SJCRH30 (cell line): ENCODE measurements around the gene MINDY1. TPM values are rescaled to one million over a fixed set of nuclear protein-coding genes. Genes with fewer than 3 reads are reported as not detected.

Experiments used
- DNase-seq, 2 experiments: peaks; one replicate each; pipeline ENCODE4 v3.0.0-alpha.2; 2015 to 2020
- H3K27ac ChIP-seq: fragments of 250-450 bp; sonication (Bioruptor Pico); 2 replicates; pipeline ENCODE4 v1.5.1; 2020; ENCODE audit warnings: mild to moderate bottlenecking, moderate library complexity
- H3K27me3 ChIP-seq: fragments of 250-450 bp; sonication (Bioruptor Pico); 2 replicates; pipeline ENCODE4 v1.5.1; 2020; ENCODE audit warnings: mild to moderate bottlenecking, moderate library complexity
- H3K36me3 ChIP-seq: fragments of 250-450 bp; sonication (Bioruptor Pico); 2 replicates; pipeline ENCODE4 v1.5.1; 2020; ENCODE audit warnings: mild to moderate bottlenecking, moderate library complexity
- H3K4me1 ChIP-seq: fragments of 250-450 bp; sonication (Bioruptor Pico); 2 replicates; pipeline ENCODE4 v1.5.1; 2020; ENCODE audit warnings: mild to moderate bottlenecking, moderate library complexity
- H3K4me3 ChIP-seq: fragments of 250-450 bp; sonication (Bioruptor Pico); 2 replicates; pipeline ENCODE4 v1.5.1; 2020; ENCODE audit warnings: mild to moderate bottlenecking, moderate library complexity
- H3K9me3 ChIP-seq: fragments of 250-450 bp; sonication (Bioruptor Pico); replicated peaks from 2 replicates; pipeline ENCODE4 v1.5.1; 2020; ENCODE audit warnings: mild to moderate bottlenecking, moderate library complexity
- total RNA-seq: library from RNA; depleted of rRNA; stranded (reverse); fragments of >200 nt; shearing (Covaris generic); gene quantifications from 2 replicates; pipeline ENCODE4 v1.2.3, GENCODE V29; 2014

The MINDY1 gene
- total RNA-seq, 1 experiment from 2014 or later = 2.5 TPM

GRCh38 chr1:151035167-151035566 lies 28.5 kb upstream of the MINDY1 start:
- no peaks in the 10 kb centered on the region; the same call in 1 of the 2 replicates for H3K36me3 ChIP-seq
- H3K27ac ChIP-seq = no peak overlapping the region
- H3K27me3 ChIP-seq = no peaks in the 10 kb centered on the region
- H3K4me3 ChIP-seq = no peak overlapping the region
- no peaks in the 10 kb centered on the region for H3K9me3 ChIP-seq
- DNase-seq = no peak
- H3K4me1 ChIP-seq = no peaks in the 10 kb centered on the region

- Histone ChIP-seq H3K9me3 (no peaks in the 10 kb centered on the region), H3K36me3 (no peaks in the 10 kb centered on the region; the same call in 1 of the 2 replicates), H3K4me3 (no peak overlapping the region)
These were observed 25.5 kb upstream of the MINDY1 start for GRCh38 chr1:151032164-151032563.

GRCh38 chr1:151026460-151026859 lies 19.8 kb upstream of the MINDY1 start:
- Histone ChIP-seq H3K27me3 (no peaks in the 10 kb centered on the region), H3K9me3 (no peaks in the 10 kb centered on the region), H3K4me3 (no peak overlapping the region), H3K27ac (no peak overlapping the region), H3K4me1 (peaks cover 7% of the 10 kb centered on the region), H3K36me3 (no peaks in the 10 kb centered on the region)
- no peak for DNase-seq

More at GRCh38 chr1:151032164-151032563, 25.5 kb upstream of the MINDY1 start:
- Histone ChIP-seq H3K27ac (no peak overlapping the region), H3K4me1 (no peaks in the 10 kb centered on the region), H3K27me3 (no peaks in the 10 kb centered on the region)
- no peak for DNase-seq

GRCh38 chr1:151024540-151025146 lies 17.9 kb upstream of the MINDY1 start:
- H3K4me1 ChIP-seq = peaks cover 7% of the 10 kb centered on the region
- no peaks in the 10 kb centered on the region for H3K36me3 ChIP-seq
- no peaks in the 10 kb centered on the region for H3K9me3 ChIP-seq
- DNase-seq = peak; percentile 77 to 80
- no peak overlapping the region for H3K27ac ChIP-seq
- no peaks in the 10 kb centered on the region for H3K27me3 ChIP-seq
- H3K4me3 ChIP-seq = no peak overlapping the region

GRCh38 chr1:151013518-151013917 lies 6.8 kb upstream of the MINDY1 start:
- Histone ChIP-seq H3K4me3 (no peak overlapping the region), H3K9me3 (no peaks in the 10 kb centered on the region), H3K4me1 (no peaks in the 10 kb centered on the region), H3K36me3 (no peaks in the 10 kb centered on the region), H3K27ac (no peak overlapping the region), H3K27me3 (no peaks in the 10 kb centered on the region)
- no peak for DNase-seq

GRCh38 chr1:151012684-151013471 lies 6.2 kb upstream of the MINDY1 start:
- Histone ChIP-seq H3K27ac (no peak overlapping the region), H3K36me3 (no peaks in the 10 kb centered on the region), H3K9me3 (no peaks in the 10 kb centered on the region), H3K27me3 (no peaks in the 10 kb centered on the region), H3K4me3 (no peak overlapping the region), H3K4me1 (no peaks in the 10 kb centered on the region)
- DNase-seq = no peak

- no peaks in the 10 kb centered on the region for H3K27me3 ChIP-seq
- no peaks in the 10 kb centered on the region for H3K4me1 ChIP-seq
- no peaks in the 10 kb centered on the region for H3K36me3 ChIP-seq
- H3K9me3 ChIP-seq = no peaks in the 10 kb centered on the region
- H3K4me3 ChIP-seq = no peak overlapping the region
- H3K27ac ChIP-seq = no peak overlapping the region
- no peak for DNase-seq
These were observed 4.6 kb upstream of the MINDY1 start for GRCh38 chr1:151011154-151011850.

- Histone ChIP-seq H3K27ac (no peak overlapping the region), H3K4me1 (peaks cover 3% of the 10 kb centered on the region; the same call in 1 of the 2 replicates), H3K27me3 (no peaks in the 10 kb centered on the region), H3K9me3 (no peaks in the 10 kb centered on the region), H3K4me3 (no peak overlapping the region), H3K36me3 (no peaks in the 10 kb centered on the region)
- DNase-seq = no peak
These were observed 3.6 kb upstream of the MINDY1 start for GRCh38 chr1:151010346-151010726.

- no peak overlapping the region for H3K27ac ChIP-seq
- H3K9me3 ChIP-seq = no peaks in the 10 kb centered on the region
- no peak for DNase-seq
- peaks cover 3% of the 10 kb centered on the region; the same call in 1 of the 2 replicates for H3K4me1 ChIP-seq
- H3K27me3 ChIP-seq = no peaks in the 10 kb centered on the region
- no peaks in the 10 kb centered on the region for H3K36me3 ChIP-seq
- H3K4me3 ChIP-seq = no peak overlapping the region
These were observed 3.1 kb upstream of the MINDY1 start for GRCh38 chr1:151009674-151010345.

- peaks cover 3% of the 10 kb centered on the region; the same call in 1 of the 2 replicates for H3K4me1 ChIP-seq
These were observed 2.5 kb upstream of the MINDY1 start for GRCh38 chr1:151009206-151009587.

GRCh38 chr1:151008244-151009205 lies 1.8 kb upstream of the MINDY1 start, which contains the start of gene PRUNE1:
Gene PRUNE1 (plus strand): TSS chr1:151008449. CDS start chr1:151008633, 184 bp downstream.
- Histone ChIP-seq H3K27ac (peak within 1 kb of the TSS; percentile 6; the same call in 1 of the 2 replicates), H3K9me3 (no peaks in the 10 kb centered on the region)

More at GRCh38 chr1:151009206-151009587, 2.5 kb upstream of the MINDY1 start:
- H3K36me3 ChIP-seq = no peaks in the 10 kb centered on the region
- no peaks in the 10 kb centered on the region for H3K27me3 ChIP-seq
- peak overlapping the region; percentile 76 for H3K4me3 ChIP-seq
- no peaks in the 10 kb centered on the region for H3K9me3 ChIP-seq
- no peak overlapping the region for H3K27ac ChIP-seq
- DNase-seq = no peak

GRCh38 chr1:151007853-151008243 lies 1.1 kb upstream of the MINDY1 start:
- H3K4me3 ChIP-seq = peak overlapping the region; percentile 76
- no peak for DNase-seq
- no peaks in the 10 kb centered on the region for H3K36me3 ChIP-seq
- peaks cover 3% of the 10 kb centered on the region; the same call in 1 of the 2 replicates for H3K4me1 ChIP-seq
- H3K9me3 ChIP-seq = no peaks in the 10 kb centered on the region
- H3K27ac ChIP-seq = no peak overlapping the region
- no peaks in the 10 kb centered on the region for H3K27me3 ChIP-seq

More at GRCh38 chr1:151008244-151009205, 1.8 kb upstream of the MINDY1 start, which contains the start of gene PRUNE1:
- no peaks in the 10 kb centered on the region for H3K36me3 ChIP-seq
- peak within 1 kb of the TSS; percentile 76 for H3K4me3 ChIP-seq
- no peaks in the 10 kb centered on the region for H3K27me3 ChIP-seq
- peaks cover 3% of the 10 kb centered on the region; the same call in 1 of the 2 replicates for H3K4me1 ChIP-seq
- peak; percentile 95 for DNase-seq

GRCh38 chr1:151005729-151006319 lies 878 bp downstream of the MINDY1 start:
- Histone ChIP-seq H3K27ac (no peak overlapping the region), H3K4me3 (peak overlapping the region; percentile 52), H3K36me3 (no peaks in the 10 kb centered on the region), H3K9me3 (no peaks in the 10 kb centered on the region), H3K4me1 (peaks cover 3% of the 10 kb centered on the region; the same call in 1 of the 2 replicates), H3K27me3 (no peaks in the 10 kb centered on the region)
- DNase-seq = no peak
